GM15510 (cell line): Measurements from ENCODE around the gene ANKRD65.
A peak's percentile ranks its signal among the peaks of the same experiment; 100 is the strongest.

Experiments
- POLR2A ChIP-seq: IDR thresholded peaks from 3 replicates; pipeline ENCODE4 v1.6.1; 2011; ENCODE audit warnings: borderline replicate concordance; ENCODE audit not compliant: insufficient read length; ENCODE audit errors: extremely low read depth

The ANKRD65 gene

DNA sequence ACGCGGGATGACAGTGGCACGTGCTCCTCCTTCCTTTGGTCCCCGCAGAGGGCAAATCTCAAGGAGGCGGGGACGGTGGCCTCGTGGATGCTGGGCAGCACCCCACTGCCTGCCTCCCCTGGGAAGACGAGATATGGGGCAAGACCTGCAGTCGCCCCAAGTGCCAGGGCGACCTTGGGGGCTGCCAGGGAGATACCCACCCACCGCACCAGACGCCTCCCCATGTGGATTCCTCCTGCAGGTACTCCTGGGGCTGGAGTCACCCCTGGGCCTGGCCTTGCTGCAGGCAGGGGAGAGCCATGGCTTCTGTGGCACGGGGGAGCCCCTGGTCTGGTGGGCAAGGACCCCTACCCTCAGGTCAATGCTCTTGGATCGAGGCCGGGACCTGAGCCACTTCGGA, 40.2 kb downstream of the ANKRD65 start:
- TF ChIP-seq POLR2A: no peak

DNA sequence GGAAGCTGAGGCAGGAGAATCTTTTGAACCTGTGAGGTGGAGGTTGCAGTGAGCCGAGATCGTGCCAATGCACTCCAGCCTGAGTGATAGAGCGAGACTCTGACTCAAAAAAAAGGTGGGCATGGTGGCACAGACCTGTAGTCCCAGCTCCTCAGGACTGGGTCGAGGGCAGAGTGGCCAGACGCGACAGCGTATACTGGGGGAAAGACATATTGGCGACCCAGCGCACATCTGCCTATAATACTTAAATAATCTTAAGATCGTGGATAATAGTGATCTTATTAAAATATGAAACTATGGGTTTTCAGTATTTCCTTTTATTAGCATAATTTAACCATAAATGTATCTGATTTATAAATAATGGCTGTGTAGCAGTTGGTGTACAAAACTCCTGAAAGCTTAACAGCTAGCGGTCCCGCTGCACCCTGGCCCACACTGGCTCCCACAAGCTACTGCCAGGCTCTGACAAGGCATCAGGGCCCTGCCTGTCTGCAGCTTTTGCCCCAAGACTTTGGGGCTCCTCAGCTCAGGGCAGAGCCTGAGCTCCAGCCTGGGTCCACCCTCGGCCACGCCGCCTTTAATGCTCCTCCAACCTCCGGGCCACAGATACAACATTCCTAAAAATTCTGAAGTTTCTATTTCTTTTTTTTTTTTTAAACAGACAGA, 43.4 kb downstream of the ANKRD65 start:
- TF ChIP-seq POLR2A: no peak

DNA sequence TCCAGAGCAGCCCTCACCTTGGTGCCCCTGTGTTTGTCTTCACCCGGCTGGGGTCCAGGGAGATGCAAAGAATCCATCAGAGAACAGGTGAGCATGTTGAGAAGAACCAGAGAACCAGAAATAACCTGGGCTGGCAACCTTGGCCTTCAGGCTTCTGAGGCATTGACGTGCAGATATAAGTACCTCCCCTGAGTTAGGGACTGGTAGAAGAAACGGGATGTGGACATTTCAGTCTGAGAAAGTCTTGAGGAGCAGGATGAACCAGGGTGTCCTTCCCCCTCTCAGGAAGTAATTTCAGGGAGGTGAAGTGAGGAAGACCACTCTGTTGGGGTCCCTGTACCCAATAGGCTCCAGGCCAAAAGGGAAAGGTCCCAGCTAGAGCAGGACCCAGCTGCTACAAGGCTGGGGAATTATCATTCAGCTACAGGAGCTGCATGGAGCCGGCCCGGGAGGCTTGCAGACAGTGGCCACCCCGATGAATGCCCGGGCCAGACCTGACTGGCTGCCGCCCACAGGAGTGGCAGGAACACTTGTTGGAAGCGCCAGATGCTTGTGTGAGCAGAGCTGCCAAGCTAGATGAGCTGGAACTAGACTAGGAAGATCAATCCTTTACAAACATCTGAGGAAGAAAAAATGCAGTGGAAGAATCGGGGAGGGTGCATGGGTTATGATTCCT, 44.4 kb downstream of the ANKRD65 start:
- no peak for TF ChIP-seq POLR2A

DNA sequence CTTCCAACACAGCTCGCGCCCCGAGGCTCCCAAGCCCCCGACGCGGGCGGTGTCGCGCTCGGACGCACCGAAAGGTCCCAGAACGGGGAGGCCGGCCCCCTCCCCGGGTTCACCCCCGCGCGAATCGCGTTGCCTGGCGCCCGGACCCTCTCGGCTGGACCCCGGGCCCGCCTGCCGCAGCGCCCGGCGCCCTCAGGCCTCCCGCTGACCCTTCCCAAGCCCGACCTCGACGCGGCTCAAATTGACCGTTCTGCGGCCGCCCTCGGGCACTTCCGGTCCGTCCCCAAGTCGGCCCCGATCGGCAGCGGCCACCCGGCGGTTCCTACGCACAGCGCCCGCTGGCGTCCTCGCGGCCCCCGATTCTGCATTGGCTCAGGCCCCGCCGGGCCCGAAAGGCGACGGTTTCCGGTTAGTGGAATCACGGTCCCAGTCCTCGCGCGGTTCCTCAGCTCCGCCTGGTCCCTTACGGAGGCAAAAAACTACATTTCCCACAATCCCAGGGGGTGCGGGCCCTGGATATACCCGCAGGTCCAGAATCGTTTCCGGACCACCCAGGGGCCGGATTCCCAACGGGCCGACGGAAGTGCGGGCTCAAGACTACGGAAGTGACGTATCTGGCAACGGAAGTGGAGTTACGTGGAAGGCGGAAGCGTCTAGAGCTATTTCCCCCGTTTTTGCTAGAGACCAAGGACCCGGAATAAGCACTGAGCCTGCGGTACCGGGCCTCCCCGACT, 46.0 kb downstream of the ANKRD65 start, which contains the start of gene AURKAIP1:
Gene AURKAIP1, minus strand, starts transcription at position 279 of the 734 bp plus-strand sequence. CDS start 451 bp downstream, outside the sequence.
- TF ChIP-seq POLR2A: peak; percentile 81

DNA sequence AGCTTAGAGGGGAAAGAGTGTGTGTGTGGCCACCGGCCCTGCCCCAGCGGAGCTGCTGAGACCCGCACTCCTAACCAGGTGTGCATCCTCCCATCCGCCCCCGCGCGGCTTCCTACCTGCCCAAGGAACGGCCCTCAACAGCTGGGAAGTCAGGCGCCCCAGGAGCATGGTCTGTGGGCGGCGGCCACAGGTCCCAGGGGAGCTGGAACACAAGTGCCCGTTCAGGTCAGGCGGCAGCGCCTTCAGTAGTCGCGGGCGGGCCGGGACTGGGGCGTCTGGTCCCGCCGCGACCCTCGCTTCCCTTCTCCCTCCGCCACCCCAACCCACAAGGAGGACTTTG, 46.5 kb downstream of the ANKRD65 start:
- TF ChIP-seq POLR2A: no peak

DNA sequence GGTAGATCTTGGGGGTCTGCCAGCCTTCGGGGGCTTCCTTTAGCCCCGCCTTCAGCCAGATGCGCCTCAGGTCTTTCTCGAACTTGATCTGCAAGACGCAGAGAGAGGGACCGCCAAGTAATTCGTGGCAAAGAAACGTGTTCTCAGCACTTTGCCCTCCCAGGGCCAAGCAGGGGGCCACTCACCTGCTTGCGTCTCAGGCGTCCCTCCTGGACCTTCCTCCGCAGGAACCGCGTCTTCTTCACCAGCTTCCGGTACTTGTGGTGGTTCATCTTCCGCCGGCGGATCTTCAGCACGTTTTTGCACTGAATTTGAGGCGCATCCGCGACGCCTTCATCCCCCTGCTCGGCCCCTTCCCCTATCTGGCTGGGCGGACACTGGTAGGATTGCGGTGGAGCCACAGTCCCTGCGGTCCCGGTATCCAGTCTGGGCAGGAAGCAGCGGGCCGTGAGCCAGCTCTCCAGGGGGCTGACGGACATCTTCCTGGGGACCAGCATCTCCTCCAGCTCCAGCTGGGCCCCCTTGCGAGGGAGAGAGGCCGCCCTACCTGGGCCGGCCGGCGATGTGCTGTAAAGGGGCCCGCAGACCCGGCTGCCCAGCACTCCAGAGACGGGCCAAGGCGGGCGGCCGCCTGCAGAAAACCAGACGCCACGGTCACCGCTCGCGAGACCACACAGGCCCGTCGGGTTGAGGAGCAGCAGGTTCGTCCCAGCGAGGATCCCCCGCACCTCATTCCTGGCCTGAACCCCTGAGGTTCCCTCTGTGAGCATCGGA, 47.1 kb downstream of the ANKRD65 start:
- TF ChIP-seq POLR2A: no peak

DNA sequence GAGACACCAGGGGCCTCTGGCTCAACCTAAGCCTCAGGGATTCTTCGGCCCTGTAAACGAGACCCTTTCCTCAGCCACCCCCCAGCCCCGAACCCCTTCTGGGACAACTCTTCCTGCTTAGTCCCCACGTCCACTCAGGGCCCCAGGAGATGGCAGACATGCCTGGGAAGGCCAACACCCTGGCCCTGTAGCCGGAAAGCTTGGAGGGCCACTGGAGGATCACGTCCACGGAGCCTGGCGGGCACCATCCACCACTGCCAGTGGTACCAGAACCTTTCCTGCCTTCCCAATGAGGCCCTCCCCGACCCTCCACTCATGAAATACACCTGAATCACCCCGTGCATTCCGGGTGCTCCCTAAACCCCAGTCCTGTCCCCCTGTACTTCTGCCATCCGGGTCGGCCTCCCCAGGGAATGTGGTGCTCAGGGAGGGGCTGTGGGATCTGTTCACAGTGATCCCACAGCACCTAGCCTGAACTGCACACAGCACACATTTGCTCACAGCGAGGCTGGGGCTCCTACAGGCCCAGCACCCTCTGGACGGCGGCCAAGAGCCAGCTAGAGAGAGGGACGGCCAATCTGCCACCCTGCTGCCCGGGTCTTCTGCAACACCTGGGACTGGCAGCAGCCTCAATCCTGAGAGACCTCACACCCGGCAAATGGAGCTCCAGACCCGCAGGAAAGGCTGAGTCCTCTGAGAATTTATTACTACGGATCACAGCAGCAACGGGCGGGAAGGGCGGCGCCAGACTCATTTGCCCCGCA, 47.8 kb downstream of the ANKRD65 start:
- no peak for TF ChIP-seq POLR2A

DNA sequence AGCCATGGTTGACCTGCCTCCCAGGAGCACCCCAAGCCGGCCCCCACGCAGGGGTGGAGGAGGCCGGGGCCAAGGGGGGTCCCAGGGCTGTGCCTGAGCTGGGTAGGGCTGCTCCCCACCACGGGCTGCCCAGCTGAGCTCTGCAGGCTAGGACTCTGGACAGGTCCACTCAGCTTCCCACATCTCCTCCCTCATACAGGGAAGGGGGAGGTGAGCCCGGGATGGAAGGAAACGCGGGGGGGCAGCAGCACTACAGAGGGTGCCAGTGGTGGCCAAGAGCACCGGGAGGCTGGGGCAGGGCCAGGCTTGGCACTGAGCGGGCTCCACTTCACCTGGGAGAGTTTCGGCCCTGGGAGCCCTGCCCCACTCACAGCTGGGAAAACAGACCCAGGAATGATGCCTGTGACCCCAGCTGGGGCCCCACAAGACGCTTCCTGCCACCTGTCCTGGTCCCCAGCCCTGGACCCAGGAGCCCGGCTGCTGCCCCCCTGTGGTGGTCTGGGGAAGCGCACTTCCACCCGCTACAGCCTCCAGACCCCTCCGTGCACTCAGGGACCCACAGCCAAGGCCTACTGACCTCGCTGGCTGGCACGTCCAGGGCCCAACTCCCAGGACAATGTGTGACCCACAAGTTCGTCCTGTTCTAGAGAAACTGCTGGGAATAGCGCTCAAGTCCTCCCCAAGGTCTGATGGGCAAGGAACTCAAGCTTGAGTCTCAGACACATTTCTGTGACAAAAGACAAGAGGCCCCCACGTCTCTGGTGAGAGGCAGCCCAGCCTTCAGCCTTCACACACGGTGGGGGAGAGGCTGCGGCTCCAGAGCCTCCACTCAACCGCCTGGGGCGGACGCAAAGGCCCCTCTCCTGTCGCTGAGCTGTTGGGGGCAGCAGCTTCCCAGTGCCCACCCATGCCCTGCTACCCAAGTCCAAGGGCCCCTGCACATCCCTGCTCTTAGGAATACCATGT, 49.0 kb downstream of the ANKRD65 start:
- TF ChIP-seq POLR2A: no peak

DNA sequence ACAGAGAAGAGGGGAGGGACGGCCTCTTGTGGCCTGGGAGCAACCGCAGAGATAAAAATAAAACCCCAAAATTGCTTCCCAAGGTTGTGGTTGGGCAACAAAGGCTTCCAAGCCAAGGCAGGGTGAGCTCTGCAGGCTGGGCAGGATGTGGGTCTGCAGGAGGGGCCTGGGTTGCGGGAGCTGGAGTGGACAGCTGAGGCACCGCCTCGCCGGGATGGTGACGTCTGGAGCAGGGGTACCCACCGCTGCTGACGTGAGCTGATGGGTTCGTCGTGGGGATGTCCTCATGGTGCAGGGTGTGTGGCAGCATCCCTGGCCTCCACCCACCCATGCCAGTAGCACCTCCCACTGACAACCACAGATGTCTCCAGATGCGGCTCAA, 49.7 kb downstream of the ANKRD65 start:
- no peak for TF ChIP-seq POLR2A

DNA sequence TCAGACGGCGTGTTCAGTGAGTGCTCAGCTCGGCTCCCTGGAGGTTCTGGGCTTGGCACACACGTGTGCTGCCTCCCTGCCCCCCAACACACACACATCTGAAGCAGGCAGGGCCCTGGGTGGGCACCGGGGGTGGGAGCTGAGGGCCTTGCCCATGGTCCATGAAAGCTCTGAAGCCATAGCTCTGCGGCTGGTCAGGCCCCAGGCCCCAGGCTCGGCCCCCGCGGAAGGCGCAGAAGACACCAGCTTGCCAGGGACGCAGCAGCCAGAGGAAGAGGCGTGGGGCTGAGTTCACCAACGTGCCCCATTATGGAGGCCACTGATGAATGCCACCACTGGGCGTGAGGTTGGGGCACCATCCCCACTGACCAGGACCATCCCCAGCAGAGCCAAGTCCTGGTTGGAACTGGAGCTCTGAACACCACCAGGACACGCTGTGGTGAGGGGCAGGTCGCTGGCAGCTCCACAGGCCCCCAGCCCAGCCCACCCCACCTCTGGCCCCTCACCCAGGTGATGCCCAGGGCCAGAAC, 50.2 kb downstream of the ANKRD65 start:
- TF ChIP-seq POLR2A: no peak
